Neural cell (in vitro differentiated cells): ENCODE data around the gene PACS2. TPM values are rescaled to one million over a fixed set of nuclear protein-coding genes. Genes with fewer than 3 reads are reported as not detected.

Source experiments
- H2AFZ ChIP-seq: fragments of 200-600, 300-800 bp; sonication (generic), shearing (Covaris generic); 2 replicates; pipeline ENCODE4 v1.6.0; 2014; ENCODE audit warnings: low read depth, mild to moderate bottlenecking, antibody characterized with exemption, low read length, moderate library complexity
- H3F3A ChIP-seq: fragments of 200-600 bp; shearing (Covaris generic); 2 replicates; pipeline ENCODE4 v1.6.1; 2016; ENCODE audit warnings: mild to moderate bottlenecking, moderate library complexity, mixed read lengths, antibody characterized with exemption, low read length; ENCODE audit not compliant: insufficient read depth, poor library complexity, severe bottlenecking
- H3K27ac ChIP-seq: fragments of 200-600, 300-800 bp; sonication (generic), shearing (Covaris generic); 2 replicates; pipeline ENCODE4 v1.5.1; 2014; ENCODE audit warnings: mild to moderate bottlenecking, low read length, moderate library complexity
- H3K27me3 ChIP-seq: fragments of 300-800, 200-600 bp; sonication (generic), shearing (Covaris generic); 2 replicates; pipeline ENCODE4 v1.6.0; 2014; ENCODE audit warnings: mild to moderate bottlenecking, low read depth, low read length, moderate library complexity; ENCODE audit not compliant: insufficient read depth
- H3K36me3 ChIP-seq: fragments of 300-800, 200-600 bp; sonication (generic), shearing (Covaris generic); 2 replicates; pipeline ENCODE4 v1.5.1; 2014; ENCODE audit warnings: mild to moderate bottlenecking, antibody characterized with exemption, low read length, moderate library complexity; ENCODE audit not compliant: insufficient read depth
- H3K4me2 ChIP-seq: fragments of 300-800, 200-600 bp; sonication (generic), shearing (Covaris generic); 2 replicates; pipeline ENCODE4 v1.6.0; 2014; ENCODE audit warnings: mild to moderate bottlenecking, low read length
- H3K4me3 ChIP-seq: fragments of 300-800, 200-600 bp; sonication (generic), shearing (Covaris generic); 2 replicates; pipeline ENCODE4 v1.5.1; 2014; ENCODE audit warnings: mild to moderate bottlenecking, low read length, moderate library complexity
- H3K79me2 ChIP-seq: fragments of 200-600 bp; shearing (Covaris generic); replicated peaks from 2 replicates; pipeline ENCODE4 v1.6.0; 2014; ENCODE audit warnings: mild to moderate bottlenecking, low read length, moderate library complexity; ENCODE audit not compliant: insufficient read depth
- H3K9ac ChIP-seq: fragments of 300-800, 200-600 bp; sonication (generic), shearing (Covaris generic); 2 replicates; pipeline ENCODE4 v1.6.1; 2016; ENCODE audit warnings: mild to moderate bottlenecking, low read length, mixed read lengths
- H3K9me2 ChIP-seq: fragments of 200-600 bp; shearing (Covaris generic); 2 replicates; pipeline ENCODE4 v1.6.1; 2016; ENCODE audit warnings: mild to moderate bottlenecking, low read length, mixed read lengths; ENCODE audit not compliant: insufficient read depth
- H3K9me3 ChIP-seq: fragments of 200-600, 300-800 bp; sonication (generic), shearing (Covaris generic); 2 replicates; pipeline ENCODE4 v1.6.1; 2016; ENCODE audit warnings: mild to moderate bottlenecking, mixed run types, low read length, moderate library complexity, mixed read lengths
- H4K20me1 ChIP-seq: fragments of 200-600 bp; shearing (Covaris generic); 2 replicates; pipeline ENCODE4 v1.6.1; 2016; ENCODE audit warnings: mild to moderate bottlenecking, mixed run types; ENCODE audit not compliant: insufficient read depth
- EP300 ChIP-seq: fragments of 450-650 bp; conservative IDR thresholded peaks from 2 replicates; pipeline ENCODE4 v1.6.1; 2014; ENCODE audit warnings: antibody characterized with exemption, mild to moderate bottlenecking, moderate library complexity; ENCODE audit not compliant: poor library complexity, severe bottlenecking
- EZH2 ChIP-seq: fragments of 200-600, 300-800 bp; shearing (Covaris generic), sonication (generic); IDR thresholded peaks from 2 replicates; pipeline ENCODE4 v1.6.1; 2014; ENCODE audit warnings: antibody characterized with exemption, low read length, borderline replicate concordance, mild to moderate bottlenecking; ENCODE audit not compliant: insufficient read depth, poor library complexity, severe bottlenecking
- MXI1 ChIP-seq: fragments of 450-650 bp; conservative IDR thresholded peaks from 2 replicates; pipeline ENCODE4 v1.6.1; 2014; ENCODE audit warnings: antibody characterized with exemption, mild to moderate bottlenecking; ENCODE audit not compliant: poor library complexity, severe bottlenecking
- POLR2AphosphoS5 ChIP-seq: IDR thresholded peaks from 2 replicates; pipeline ENCODE4 v1.6.1; 2012
- RAD21 ChIP-seq: fragments of 450-650 bp; conservative IDR thresholded peaks from 2 replicates; pipeline ENCODE4 v1.6.1; 2014; ENCODE audit warnings: antibody characterized with exemption, mild to moderate bottlenecking, moderate library complexity
- REST ChIP-seq: IDR thresholded peaks from 2 replicates; pipeline ENCODE4 v1.6.1; 2012; ENCODE audit warnings: borderline replicate concordance
- SMC3 ChIP-seq: fragments of 450-650 bp; conservative IDR thresholded peaks from 2 replicates; pipeline ENCODE4 v1.6.1; 2014; ENCODE audit warnings: antibody characterized with exemption, mild to moderate bottlenecking, moderate library complexity; ENCODE audit not compliant: poor library complexity
- TAF1 ChIP-seq: IDR thresholded peaks from 2 replicates; pipeline ENCODE4 v1.6.1; 2012; ENCODE audit warnings: low read depth
- polyA plus RNA-seq: library from polyadenylated mRNA; depleted of rRNA; stranded (reverse); fragments of >200 nt; gene quantifications from 2 replicates; pipeline ENCODE4 v1.2.3, GENCODE V29; 2014
- TF ChIP-seq, protein P1 (sequence below): fragments of 450-650 bp; IDR thresholded peaks from 2 replicates; pipeline ENCODE4 v1.5.1; 2014; ENCODE audit warnings: antibody characterized with exemption, mild to moderate bottlenecking, moderate library complexity; ENCODE audit not compliant: poor library complexity, severe bottlenecking

Gene PACS2
- polyA plus RNA-seq, 1 donor from 2014 or later, result 77.7 TPM

DNA sequence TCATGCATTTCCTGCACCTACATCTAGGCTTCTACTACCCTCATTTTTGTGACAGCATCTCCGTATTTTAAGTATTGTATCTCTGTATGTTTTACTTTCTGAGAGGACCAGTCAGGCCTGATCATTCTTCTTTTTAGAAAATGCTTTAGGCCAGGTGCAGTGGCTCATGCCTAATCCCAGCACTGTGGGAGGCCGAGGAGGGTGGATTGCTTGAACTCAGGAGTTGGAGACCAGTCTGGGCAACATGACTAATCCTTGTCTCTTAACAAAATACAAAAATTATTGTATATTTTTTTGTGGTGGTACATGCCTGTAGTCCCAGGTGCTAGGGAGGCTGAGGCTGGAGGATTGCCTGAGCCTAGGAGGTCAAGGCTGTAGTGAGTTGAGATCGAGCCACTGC lies 36.9 kb downstream of the PACS2 start:
- H2AFZ ChIP-seq, result no peak overlapping the region
- no peak for TF ChIP-seq POLR2AphosphoS5
- TF ChIP-seq SMC3, result no peak
- TF ChIP-seq, protein P1, sequence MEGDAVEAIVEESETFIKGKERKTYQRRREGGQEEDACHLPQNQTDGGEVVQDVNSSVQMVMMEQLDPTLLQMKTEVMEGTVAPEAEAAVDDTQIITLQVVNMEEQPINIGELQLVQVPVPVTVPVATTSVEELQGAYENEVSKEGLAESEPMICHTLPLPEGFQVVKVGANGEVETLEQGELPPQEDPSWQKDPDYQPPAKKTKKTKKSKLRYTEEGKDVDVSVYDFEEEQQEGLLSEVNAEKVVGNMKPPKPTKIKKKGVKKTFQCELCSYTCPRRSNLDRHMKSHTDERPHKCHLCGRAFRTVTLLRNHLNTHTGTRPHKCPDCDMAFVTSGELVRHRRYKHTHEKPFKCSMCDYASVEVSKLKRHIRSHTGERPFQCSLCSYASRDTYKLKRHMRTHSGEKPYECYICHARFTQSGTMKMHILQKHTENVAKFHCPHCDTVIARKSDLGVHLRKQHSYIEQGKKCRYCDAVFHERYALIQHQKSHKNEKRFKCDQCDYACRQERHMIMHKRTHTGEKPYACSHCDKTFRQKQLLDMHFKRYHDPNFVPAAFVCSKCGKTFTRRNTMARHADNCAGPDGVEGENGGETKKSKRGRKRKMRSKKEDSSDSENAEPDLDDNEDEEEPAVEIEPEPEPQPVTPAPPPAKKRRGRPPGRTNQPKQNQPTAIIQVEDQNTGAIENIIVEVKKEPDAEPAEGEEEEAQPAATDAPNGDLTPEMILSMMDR, result no peak
- TF ChIP-seq MXI1, result no peak
- no peak for TF ChIP-seq REST
- TF ChIP-seq RAD21, result no peak
- TF ChIP-seq TAF1, result no peak
- no peak for TF ChIP-seq EZH2
- no peak for TF ChIP-seq EP300
- peaks cover 3% of the 10 kb centered on the region for H4K20me1 ChIP-seq
- H3K9me2 ChIP-seq, result no peaks in the 10 kb centered on the region
- H3K9ac ChIP-seq, result no peak overlapping the region
- H3K27me3 ChIP-seq, result no peaks in the 10 kb centered on the region
- no peaks in the 10 kb centered on the region for H3K36me3 ChIP-seq
- H3K9me3 ChIP-seq, result no peaks in the 10 kb centered on the region
- H3K4me3 ChIP-seq, result no peak overlapping the region
- H3K4me2 ChIP-seq, result no peak overlapping the region
- H3K27ac ChIP-seq, result no peak overlapping the region
- H3K79me2 ChIP-seq, result no peaks in the 10 kb centered on the region
- no peaks in the 10 kb centered on the region for H3F3A ChIP-seq

DNA sequence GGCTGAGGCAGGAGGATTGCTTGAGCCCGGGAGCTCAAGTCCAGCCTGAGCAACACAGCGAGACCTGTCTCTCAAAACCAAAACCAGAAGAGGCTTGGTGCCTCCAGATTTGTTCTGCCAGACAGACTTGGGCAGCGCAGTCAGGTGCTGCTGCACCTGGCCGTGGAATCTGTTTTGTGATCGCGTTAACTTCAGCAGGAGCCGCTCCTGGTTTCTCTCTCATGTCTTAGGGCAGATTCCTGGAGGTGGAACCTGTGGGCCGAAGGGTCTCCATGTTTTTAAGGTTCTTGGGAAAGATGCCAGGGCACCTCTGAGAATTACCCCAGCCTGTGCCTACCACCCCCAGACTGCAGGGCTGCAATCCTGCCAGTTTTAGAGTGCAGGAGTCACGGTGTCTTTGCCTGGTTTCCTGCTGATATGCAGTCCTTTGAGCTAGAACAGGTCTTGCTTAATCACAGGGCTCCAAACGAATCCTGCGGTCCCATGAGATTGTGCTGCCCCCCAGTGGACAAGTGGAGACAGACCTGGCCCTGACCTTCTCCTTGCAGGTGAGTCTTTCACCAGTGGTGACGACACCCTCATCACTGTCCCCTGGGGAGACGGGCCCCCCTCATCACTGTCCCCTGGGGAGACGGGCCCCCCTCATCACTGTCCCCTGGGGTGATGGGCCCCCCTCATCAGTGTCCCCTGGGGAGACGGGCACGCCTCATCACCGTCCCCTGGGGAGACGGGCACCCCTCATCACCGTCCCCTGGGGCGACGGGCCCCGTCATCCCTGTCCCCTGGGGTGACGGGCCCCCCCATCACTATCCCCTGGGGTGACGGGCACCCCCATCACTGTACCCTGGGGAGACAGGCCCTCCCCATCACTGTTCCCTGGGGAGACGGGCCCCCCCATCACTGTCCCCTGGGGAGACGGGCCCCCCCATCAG lies 37.6 kb downstream of the PACS2 start:
- H3K36me3 ChIP-seq, result no peaks in the 10 kb centered on the region
- TF ChIP-seq REST, result no peak
- peak; percentile 78 for TF ChIP-seq RAD21
- TF ChIP-seq MXI1, result no peak
- TF ChIP-seq, protein P1, result peak; percentile 76
- no peak for TF ChIP-seq TAF1
- TF ChIP-seq EZH2, result no peak
- peak; percentile 69 for TF ChIP-seq SMC3
- TF ChIP-seq POLR2AphosphoS5, result no peak
- TF ChIP-seq EP300, result no peak
- H3F3A ChIP-seq, result no peaks in the 10 kb centered on the region
- no peaks in the 10 kb centered on the region for H3K9me2 ChIP-seq
- H3K4me2 ChIP-seq, result no peak overlapping the region
- H3K27ac ChIP-seq, result no peak overlapping the region
- no peak overlapping the region for H3K9ac ChIP-seq
- peaks cover 3% of the 10 kb centered on the region for H4K20me1 ChIP-seq
- H3K9me3 ChIP-seq, result no peaks in the 10 kb centered on the region
- H2AFZ ChIP-seq, result no peak overlapping the region
- H3K4me3 ChIP-seq, result no peak overlapping the region
- no peaks in the 10 kb centered on the region for H3K79me2 ChIP-seq
- H3K27me3 ChIP-seq, result no peaks in the 10 kb centered on the region
